ENCODE data around the gene UBAC2.

DNA sequence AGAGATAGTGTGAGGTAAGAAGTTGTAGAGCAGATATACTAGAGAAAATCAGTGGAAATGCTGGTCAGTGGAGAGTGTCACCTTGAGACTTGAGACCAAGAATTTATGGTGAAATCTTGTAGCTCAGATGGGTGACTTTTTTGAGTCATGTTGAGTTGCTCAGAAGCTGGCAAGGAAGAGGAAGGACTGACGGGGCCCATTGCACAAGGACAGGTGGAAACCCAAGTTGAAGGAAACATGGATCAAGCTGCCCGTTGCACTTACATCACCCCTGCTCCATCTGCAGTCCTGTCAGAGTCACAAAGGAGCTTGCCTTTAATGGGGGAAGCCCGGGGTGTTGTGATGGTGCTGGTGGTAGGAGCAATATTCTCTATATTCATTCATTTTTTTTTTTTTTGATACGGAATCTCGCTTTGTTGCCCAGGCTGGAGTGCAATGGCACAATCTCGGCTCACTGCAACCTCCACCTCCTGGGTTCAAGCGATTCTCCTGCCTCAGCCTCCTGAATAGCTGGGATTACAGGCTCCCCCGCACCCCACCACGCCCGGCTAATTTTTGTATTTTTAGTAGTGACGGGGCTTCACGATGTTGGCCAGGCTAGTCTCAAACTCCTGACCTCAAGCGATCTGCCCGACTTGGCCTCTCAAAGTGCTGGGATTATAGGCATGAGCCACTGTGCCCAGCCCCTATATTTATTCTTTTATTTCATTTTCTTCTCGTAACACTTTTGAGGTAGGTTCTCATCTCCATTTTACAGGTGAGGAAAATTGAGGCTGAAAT is 27.4 kb downstream of the UBAC2 start:
- TF ChIP-seq CTCF (IDR thresholded peaks at IDR 0.05; ENCODE audit: control extremely low read depth in 1 of 3, insufficient read depth in 1 of 3, low read depth in 1 of 3, low read length in 3 of 3) (no peak), ATF3 (IDR thresholded peaks at IDR 0.05; ENCODE audit: insufficient read depth, low read depth, low read length) (no peak), POLR2A (IDR thresholded peaks at IDR 0.05; ENCODE audit: control extremely low read depth in 1 of 2, low read depth in 2 of 2, low read length in 2 of 2) (no peak), EZH2 (IDR thresholded peaks at IDR 0.05; ENCODE audit: low read depth, low read length, severe bottlenecking) (no peak), KDM5A (IDR thresholded peaks at IDR 0.05; ENCODE audit: low read length) (no peak), SP1 (IDR thresholded peaks at IDR 0.05; ENCODE audit: low read depth, low read length) (no peak)
- TF ChIP-seq, protein P1, sequence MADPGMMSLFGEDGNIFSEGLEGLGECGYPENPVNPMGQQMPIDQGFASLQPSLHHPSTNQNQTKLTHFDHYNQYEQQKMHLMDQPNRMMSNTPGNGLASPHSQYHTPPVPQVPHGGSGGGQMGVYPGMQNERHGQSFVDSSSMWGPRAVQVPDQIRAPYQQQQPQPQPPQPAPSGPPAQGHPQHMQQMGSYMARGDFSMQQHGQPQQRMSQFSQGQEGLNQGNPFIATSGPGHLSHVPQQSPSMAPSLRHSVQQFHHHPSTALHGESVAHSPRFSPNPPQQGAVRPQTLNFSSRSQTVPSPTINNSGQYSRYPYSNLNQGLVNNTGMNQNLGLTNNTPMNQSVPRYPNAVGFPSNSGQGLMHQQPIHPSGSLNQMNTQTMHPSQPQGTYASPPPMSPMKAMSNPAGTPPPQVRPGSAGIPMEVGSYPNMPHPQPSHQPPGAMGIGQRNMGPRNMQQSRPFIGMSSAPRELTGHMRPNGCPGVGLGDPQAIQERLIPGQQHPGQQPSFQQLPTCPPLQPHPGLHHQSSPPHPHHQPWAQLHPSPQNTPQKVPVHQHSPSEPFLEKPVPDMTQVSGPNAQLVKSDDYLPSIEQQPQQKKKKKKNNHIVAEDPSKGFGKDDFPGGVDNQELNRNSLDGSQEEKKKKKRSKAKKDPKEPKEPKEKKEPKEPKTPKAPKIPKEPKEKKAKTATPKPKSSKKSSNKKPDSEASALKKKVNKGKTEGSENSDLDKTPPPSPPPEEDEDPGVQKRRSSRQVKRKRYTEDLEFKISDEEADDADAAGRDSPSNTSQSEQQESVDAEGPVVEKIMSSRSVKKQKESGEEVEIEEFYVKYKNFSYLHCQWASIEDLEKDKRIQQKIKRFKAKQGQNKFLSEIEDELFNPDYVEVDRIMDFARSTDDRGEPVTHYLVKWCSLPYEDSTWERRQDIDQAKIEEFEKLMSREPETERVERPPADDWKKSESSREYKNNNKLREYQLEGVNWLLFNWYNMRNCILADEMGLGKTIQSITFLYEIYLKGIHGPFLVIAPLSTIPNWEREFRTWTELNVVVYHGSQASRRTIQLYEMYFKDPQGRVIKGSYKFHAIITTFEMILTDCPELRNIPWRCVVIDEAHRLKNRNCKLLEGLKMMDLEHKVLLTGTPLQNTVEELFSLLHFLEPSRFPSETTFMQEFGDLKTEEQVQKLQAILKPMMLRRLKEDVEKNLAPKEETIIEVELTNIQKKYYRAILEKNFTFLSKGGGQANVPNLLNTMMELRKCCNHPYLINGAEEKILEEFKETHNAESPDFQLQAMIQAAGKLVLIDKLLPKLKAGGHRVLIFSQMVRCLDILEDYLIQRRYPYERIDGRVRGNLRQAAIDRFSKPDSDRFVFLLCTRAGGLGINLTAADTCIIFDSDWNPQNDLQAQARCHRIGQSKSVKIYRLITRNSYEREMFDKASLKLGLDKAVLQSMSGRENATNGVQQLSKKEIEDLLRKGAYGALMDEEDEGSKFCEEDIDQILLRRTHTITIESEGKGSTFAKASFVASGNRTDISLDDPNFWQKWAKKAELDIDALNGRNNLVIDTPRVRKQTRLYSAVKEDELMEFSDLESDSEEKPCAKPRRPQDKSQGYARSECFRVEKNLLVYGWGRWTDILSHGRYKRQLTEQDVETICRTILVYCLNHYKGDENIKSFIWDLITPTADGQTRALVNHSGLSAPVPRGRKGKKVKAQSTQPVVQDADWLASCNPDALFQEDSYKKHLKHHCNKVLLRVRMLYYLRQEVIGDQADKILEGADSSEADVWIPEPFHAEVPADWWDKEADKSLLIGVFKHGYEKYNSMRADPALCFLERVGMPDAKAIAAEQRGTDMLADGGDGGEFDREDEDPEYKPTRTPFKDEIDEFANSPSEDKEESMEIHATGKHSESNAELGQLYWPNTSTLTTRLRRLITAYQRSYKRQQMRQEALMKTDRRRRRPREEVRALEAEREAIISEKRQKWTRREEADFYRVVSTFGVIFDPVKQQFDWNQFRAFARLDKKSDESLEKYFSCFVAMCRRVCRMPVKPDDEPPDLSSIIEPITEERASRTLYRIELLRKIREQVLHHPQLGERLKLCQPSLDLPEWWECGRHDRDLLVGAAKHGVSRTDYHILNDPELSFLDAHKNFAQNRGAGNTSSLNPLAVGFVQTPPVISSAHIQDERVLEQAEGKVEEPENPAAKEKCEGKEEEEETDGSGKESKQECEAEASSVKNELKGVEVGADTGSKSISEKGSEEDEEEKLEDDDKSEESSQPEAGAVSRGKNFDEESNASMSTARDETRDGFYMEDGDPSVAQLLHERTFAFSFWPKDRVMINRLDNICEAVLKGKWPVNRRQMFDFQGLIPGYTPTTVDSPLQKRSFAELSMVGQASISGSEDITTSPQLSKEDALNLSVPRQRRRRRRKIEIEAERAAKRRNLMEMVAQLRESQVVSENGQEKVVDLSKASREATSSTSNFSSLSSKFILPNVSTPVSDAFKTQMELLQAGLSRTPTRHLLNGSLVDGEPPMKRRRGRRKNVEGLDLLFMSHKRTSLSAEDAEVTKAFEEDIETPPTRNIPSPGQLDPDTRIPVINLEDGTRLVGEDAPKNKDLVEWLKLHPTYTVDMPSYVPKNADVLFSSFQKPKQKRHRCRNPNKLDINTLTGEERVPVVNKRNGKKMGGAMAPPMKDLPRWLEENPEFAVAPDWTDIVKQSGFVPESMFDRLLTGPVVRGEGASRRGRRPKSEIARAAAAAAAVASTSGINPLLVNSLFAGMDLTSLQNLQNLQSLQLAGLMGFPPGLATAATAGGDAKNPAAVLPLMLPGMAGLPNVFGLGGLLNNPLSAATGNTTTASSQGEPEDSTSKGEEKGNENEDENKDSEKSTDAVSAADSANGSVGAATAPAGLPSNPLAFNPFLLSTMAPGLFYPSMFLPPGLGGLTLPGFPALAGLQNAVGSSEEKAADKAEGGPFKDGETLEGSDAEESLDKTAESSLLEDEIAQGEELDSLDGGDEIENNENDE (IDR thresholded peaks at IDR 0.05; ENCODE audit: insufficient replicate concordance, low read length), result no peak
